HG03520 (cell line): ENCODE data around the gene ROCK2.
"Not testable (repeated sequence)": the region's sequence is repeated elsewhere in the genome, so short reads cannot be mapped to it uniquely, and the experiment has no call there.

Experiments
- ATAC-seq: cut with Tn5 transposase; IDR thresholded peaks from one replicate; pipeline ENCODE4 v1.9.1; 2021; ENCODE audit warnings: mild to moderate bottlenecking, moderate library complexity; ENCODE audit not compliant: unreplicated experiment

The ROCK2 gene

DNA sequence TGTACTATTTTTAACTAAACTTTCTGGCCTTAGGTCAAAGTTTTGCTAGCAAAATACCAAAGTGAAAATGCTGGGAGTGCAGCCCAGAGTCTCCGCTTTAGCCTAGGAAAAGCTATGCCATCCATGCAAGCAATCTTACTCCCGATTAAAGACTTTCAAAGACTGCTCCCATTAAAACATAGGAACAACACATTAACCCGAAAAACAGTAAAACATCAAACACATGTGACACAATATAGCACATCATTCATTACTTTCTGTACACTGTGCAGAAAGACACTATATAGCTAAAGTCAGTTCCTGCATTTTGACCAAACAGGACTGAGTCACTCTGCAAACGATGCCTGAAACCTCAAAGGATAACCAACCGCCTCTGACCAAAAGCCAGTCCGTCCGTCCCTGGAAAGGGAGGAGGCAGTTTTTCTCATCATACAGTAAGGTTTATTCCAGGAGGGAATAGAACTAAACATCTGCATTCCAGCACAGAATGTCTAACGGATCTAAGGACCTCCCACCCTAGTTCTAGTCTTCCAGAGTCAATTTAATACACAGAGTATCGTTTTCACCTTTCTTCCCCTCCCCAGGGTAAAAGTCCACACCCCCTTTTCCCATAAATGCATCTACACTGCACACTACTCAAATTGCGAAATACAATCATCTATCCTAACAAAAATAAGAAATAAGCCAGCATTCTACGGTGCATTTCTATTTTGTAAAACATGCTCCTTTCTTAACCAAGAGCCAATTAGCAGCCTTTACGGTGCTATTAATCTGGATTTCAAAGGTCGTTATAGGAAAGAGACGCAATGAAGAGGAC, 1.7 kb downstream of the ROCK2 start:
- ATAC-seq, result no peak

DNA sequence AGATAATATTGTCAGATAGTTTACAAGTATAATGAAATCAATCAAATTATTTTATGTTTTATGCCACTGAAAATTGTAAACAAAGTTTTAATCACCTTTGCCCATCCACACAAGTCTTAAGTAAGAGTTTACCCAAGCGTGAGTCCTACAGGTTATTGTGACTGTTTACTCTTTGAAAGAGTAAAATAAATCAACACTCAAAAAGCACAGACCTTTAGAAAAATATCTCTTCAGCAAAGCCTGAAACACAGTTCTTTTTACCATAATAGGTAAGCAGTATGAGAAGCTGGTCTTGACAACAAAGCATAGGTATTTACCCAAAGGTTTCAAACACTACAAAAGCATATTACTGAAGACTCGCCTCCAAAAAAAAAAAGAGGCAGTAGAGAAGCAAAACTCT, 3.7 kb downstream of the ROCK2 start:
- ATAC-seq, result no peak

DNA sequence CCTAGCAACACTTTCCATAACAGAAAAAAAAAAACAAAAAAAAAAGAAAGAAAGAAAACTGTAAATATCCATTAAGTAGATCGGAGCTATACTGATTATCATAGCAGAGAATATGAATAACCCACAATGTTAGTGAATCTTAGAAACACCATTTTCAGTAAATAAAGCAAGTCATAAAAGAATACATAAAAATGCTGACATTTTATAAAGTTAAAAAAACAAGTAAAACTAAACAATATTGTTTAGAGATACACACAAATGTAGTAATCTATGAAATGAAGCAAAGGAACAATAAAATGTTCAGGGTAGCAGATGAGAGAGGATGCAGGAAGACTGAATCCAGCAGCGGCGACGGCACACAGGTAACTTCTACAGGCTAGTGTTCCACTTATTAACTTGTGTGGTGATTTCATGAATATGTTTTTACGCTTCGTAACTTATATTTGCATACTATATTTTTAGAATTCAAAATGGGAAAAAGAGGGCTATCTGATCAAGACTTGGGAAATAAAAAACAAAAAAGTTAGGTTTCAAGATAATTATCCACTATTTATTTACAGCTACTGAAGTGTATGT, 4.8 kb downstream of the ROCK2 start:
- no peak for ATAC-seq

DNA sequence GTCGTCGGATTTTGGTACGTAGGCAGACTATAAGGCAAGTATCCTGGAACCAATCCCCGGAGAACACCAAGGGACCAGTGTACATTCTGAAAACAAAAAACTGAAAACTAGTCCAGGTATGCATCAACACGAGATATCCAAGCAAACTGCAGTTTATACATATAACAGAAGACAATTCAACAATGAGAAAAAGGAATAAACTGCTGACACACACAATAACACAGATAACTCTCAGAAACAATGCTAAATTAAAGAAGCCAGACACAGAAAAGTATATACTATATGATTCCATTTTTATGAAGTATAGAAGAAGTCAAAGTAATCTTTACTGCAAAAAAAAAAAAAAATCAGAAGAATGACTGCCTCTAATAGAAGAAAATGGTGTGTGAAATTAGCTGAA, 5.9 kb downstream of the ROCK2 start:
- ATAC-seq, result no peak

DNA sequence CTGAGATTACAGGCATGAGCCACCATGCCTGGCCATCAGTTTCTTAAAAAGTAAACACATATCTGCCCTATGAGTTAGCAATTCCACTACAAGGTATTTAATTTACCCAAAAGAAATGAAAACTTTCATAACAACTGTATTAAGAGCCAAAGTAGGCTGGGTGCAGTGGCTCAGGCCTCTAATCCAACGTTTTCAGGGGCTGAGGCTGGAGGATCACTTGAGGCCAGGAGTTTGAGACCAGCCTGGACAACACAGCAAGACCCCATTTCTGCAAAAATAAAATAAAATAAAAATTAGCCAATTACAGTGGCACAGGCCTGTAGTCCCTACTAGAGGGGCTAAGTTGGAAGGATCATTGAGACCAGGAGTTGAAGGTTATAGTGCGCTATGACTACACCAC, 6.5 kb downstream of the ROCK2 start:
- ATAC-seq, result no peak

DNA sequence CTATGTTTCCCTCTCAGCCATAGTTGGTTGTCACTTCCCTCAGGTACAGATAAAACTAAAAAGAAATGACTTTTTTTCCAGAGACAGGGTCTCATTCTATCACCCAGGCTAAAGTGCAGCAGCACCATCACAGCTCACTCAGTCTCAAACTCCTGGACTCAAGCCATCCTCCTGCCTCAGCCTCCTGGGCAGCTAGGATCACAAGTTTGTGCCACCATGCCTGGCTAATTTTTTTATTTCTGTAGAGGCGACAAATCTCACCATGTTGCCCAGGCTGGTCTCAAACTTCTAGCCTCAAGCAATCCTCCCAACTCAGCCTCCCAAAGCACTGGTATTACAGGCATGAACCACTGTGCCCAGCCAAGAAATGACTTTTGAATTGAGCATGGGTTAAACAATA, 8.2 kb downstream of the ROCK2 start:
- no peak for ATAC-seq

DNA sequence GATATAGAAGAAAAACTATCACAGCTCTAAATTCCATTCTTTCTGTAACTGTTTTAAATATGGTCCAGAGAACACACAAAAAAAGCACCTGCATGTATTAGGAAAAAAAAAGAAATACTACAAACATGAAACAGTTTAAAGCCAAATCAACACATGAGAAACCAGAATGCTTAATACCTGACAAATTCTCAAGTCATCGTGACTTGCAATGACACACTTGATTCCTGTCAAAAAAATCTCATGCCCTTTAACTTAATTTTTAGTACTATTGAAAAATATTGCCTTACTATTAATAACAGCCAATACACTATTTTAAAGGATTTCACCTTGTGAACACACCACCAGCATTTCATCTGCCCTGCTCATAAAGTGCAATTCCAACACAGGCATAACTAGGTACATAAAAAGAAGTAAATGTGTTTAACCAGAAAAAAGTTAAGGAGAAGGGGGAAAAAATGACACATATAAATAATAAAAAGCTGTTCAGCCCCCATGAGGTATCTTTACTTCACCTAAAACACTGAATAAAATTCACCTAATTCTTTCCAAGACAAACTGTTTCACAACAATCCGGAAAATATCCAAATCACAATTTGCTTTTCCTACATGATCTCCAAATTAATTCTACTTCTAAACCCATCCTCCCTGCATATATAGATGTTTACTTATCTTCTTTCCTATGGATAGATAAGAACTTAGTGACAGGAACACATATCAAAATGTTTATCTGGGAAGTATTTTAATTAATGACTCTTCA, 10.8 kb downstream of the ROCK2 start:
- ATAC-seq, result no peak

DNA sequence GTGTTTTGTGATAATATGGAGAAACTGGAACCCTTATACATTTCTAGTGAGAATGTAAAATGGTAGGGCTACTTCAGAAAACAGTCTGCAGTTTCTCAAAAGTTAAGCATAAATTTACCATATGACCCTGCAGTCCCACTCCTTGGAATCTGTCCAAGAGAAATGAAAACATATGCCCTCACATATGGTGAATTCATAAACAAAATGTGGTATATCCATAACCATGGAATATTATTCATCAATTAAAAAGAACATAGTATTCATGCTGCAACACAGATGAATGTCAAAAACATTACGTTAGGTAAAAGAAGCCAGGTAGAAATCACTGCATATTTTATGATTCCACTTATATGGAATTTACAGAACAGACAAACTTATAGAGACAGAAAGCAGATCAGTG, 11.8 kb downstream of the ROCK2 start:
- no peak for ATAC-seq

DNA sequence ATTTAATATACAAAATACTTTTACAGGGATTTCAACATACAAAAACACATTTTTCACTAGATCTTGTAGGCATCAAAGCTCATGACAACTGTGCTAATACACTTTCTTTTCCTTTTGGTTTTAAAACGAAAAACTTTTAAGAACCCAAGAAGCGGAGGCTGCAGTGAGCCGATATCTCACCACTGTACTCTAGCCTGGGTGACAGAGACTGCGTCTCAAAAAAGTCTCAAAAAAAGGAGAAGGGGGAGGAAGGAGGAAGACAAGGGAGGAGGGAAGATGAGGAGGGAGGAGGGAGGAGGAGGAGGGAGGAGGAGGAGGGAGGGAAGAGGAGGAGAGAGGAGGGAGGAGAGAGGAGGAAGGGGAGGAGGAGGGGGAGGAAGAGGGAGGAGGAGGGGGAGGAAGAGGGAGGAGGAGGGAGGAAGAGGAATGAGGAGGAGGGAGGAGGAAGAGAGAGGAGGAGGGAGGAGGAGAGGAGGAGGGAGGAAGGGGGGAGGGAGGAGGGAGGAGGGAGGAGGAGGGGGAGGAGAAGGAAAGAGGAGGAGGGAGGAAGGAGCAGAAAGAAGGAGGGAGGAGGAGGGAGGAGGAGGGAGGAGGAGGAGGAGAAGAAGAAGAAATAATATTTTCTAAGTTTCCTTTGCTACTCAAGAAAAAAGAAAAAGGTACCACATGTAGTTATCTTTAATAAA, 13.8 kb downstream of the ROCK2 start:
- no peak for ATAC-seq

DNA sequence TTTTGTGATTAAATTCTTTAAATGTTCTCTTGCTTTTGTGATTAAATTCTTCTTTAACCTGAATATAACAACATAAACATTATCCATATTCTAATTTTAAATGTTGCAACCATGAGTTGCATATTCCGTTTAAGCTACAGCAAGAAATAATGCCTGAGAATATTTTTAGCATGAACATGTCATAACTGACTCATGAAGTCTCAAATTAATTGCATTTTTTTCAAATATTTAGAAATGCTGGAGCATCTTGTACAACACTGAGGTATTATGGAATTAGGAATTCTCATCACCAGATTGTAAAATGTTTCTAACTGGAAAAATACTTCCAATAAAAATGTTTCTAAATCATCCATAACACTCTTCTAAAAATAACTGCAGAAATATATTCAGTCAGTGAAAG, 14.7 kb downstream of the ROCK2 start:
- no peak for ATAC-seq

DNA sequence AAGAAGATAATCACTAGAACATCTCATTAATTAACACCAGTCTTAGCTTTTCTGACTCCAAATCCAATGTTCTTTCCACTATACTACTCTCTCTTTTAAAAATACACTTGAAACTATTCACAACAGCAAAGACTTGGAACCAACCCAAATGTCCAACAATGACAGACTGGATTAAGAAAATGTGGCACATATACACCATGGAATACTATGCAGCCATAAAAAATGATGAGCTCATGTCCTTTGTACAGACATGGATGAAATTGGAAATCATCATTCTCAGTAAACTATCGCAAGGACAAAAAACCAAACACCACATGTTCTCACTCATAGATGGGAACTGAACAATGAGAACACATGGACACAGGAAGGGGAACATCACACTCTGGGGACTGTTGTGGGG, 15.9 kb downstream of the ROCK2 start:
- not testable (repeated sequence) for ATAC-seq

DNA sequence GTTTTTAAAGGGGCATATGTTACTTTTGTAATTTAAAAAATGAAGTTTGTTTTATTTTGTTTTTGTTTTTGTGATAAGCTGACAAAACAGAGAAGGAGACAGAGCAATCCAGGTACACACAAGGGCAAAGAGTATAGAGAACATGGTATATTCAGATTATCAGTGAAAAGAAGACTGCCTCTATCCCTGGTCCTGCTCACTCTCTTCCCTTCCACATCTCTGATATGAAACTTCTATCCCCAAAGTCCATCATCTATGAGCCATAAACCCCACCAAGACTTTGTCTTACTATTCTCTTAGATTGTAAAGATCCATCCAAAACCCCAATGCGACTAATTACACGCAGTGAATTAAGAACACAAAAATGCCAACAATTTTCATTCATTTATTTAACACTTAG, 16.6 kb downstream of the ROCK2 start:
- no peak for ATAC-seq

DNA sequence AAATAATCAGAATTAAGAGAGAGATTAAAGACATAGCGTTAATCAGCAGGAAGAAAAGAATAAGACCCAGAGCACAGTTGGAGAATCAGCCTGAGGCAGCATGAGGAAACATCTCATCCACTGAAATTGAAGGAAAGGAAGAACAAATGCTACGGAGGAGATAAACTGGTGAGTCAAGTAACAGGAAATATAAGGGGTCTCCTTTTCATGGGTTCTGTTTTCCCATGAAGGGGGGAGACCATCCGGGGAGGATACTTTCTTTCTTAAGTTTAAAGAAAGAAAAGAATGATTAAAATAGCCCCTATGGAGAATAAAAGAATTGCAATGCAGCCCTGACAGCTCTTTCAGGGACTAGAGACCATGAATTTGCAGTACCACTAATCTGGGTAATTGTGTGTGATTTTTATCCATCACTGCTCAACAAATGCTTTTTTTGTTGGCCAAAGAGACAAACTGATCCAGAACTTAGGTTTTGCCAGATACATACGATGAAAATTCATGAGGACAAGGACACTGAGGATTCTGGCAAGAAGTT, 17.7 kb downstream of the ROCK2 start:
- no peak for ATAC-seq

DNA sequence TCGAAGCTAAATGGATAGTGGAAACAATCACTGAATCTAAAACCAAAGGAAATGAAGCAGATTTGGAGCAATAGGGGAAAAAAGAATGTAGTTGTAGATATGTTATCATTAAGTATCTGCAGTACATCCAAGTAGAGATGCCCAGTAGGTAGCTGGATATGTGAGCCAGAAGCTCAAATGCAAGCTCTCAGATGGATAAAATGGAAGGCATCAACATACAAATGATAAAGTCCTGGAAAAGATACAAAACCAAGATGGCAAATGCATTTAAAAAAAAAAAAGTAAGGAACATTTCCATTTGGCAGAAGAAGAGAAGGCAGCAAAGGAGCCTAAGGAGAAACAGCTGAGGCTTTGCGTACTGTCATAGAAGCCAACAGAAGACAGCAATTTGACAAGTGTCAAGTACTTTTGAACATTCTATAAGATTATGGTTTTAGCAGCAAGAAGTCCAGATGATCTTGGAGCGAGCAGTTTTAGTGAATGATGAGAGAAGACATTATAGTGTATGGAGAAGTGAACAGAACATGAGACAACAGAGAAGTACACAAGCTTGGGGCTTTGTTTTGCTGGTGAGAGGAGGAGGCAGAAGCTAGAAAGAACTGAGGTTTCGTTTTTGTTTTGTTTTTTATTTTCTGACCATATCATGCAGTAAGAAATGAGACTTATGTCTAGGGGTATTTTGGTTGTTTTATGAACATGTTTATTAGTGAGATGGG, 18.3 kb downstream of the ROCK2 start:
- ATAC-seq, result no peak

DNA sequence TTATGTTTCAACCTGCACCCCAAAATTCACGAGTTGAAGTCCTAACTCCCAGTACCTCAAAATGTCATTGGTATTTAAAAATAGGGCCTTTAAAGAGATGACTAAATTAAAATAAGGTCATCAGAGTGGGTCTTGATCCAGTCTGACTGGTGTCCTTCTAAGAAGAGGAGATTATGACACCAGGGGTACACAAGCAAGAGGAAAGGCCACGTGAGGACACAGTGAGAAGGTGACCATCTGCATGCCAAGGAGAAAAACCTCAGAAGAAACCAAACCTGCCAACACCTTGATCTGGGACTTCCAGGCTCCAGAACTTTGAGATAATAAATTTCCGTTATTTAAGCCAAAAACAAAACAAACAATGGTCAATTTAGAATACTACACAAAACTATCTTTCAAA, 22.6 kb downstream of the ROCK2 start:
- ATAC-seq, result no peak

DNA sequence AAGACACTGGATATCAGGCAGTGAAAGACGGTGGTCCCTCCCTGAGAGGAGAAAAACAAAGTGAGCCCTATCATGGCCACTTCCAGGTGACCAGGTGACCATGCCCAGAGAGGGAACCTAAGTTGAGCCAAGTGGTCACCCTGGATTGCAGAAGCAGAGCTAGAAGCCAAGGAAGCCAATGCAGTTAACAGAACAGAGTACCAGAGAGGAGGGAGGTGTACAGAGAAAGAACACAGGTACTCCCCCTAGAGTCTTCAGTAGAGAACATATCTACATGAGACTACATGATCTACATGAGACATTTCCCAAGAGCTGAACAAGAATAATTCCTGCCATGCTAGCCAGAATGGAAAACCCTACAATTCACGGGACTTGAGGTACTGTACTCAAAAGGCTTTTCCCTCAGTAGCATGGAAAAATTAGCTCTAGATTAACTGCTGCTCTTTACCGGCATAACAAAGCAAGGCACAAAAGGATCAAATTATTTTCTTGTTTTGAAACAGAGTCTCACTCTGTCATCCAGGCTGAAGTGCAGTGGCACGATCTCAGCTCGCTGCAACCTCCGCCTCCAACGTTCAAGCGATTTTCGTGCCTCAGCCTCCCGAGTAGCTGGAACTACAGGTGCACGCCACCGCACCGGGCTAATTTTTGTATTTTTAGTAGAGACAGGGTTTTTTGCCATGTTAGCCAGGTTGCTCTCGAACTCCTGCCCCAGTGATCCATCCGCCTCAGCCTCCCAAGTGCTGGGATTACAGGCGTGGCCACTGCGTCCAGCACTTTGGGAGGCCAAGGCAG, 23.5 kb downstream of the ROCK2 start:
- ATAC-seq, result no peak

DNA sequence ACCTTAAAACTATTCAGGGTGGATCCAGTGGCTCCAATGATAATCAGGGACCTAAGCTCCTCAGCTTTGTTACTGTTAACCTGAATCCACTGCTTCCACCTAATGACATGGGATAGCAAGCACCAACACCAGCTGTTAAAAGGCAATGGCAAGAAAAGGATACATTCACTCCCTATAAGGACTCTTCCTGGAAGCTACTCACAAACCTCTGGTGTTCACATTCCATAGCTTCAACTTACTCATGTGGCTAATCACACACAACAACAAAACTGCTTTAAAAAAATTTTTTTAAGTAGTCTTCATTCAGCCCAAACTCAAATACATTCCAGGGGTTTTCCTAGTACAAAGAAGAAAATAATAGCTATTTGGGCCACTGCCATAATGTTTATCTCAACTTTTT, 24.5 kb downstream of the ROCK2 start:
- ATAC-seq, result no peak

DNA sequence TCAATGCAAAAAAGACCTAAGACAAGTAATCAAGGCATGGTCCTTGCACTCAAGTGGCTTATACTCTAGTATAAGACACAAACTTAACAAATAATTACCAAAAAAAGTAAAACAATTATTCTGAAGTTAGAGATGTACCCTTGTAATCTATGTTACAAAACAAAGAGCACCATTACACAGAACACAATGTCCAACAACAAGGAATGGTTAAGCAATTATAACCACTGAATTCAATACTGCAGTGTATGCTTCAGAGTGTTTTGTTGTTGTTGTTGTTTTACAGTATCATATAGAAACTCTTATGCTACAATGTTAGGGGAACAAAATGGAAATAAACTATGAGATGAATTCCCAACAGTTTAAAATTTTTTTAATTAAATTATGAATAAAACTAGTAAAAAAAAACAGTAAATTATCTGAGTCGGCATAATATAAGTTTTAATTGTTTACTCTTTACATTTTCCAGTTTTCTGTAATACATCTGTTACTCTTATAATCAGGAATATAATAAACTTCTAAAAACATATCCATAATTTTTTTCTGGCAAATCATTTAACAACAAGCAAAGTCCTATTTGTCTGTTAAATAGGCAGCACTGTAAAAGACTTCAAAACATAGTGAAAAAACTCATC, 29.2 kb downstream of the ROCK2 start:
- no peak for ATAC-seq

DNA sequence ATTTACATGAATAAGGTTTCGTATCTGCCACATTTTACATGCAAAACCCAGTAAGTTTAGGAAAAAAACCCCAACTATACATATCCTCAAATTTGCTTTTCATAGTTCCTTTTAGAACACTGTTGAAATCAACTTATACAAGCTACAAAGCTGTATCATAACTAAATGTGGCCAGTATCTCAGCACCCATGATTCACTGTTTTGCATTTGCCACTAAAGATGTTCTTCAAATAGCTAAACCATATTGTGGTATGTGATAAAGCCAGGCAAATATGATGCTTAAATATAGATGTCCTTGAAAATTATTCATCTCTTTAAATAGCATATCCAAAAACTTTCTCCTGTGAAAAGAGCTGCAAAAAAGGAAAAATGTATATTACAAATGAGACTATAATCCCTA, 29.9 kb downstream of the ROCK2 start:
- ATAC-seq, result no peak
